ENCODE results near the gene GALNT17. TPM values are rescaled to one million over a fixed set of nuclear protein-coding genes. Genes with fewer than 3 reads are reported as not detected.

GALNT17 gene
- total RNA-seq, 1 donor, result not detected

GRCh38 chr7:71497256-71497946, 365.5 kb downstream of the GALNT17 start:
- TF ChIP-seq CTCF (IDR thresholded peaks at IDR 0.05; ENCODE audit: insufficient read depth, low read depth, low read length), result no peak
- DNase-seq (ENCODE audit: low read depth), result no peak
- H3K4me3 ChIP-seq (ENCODE audit: low read depth, low read length), result no peak overlapping the region

GRCh38 chr7:71498381-71498780, 366.4 kb downstream of the GALNT17 start:
- no peak for DNase-seq (ENCODE audit: low read depth)
- no peak for TF ChIP-seq CTCF (IDR thresholded peaks at IDR 0.05; ENCODE audit: insufficient read depth, low read depth, low read length)
- H3K4me3 ChIP-seq (ENCODE audit: low read depth, low read length), result no peak overlapping the region

- H3K4me3 ChIP-seq (ENCODE audit: low read depth, low read length), result no peak overlapping the region
These were observed 372.9 kb downstream of the GALNT17 start for GRCh38 chr7:71504697-71505441.

GRCh38 chr7:71506822-71507221, 374.9 kb downstream of the GALNT17 start:
- no peak overlapping the region for H3K4me3 ChIP-seq (ENCODE audit: low read depth, low read length)
- no peak for TF ChIP-seq CTCF (IDR thresholded peaks at IDR 0.05; ENCODE audit: insufficient read depth, low read depth, low read length)
- DNase-seq (ENCODE audit: low read depth), result no peak

More at GRCh38 chr7:71504697-71505441, 372.9 kb downstream of the GALNT17 start:
- no peak for TF ChIP-seq CTCF (IDR thresholded peaks at IDR 0.05; ENCODE audit: insufficient read depth, low read depth, low read length)
- DNase-seq (ENCODE audit: low read depth), result no peak

- no peak overlapping the region for H3K4me3 ChIP-seq (ENCODE audit: low read depth, low read length)
- TF ChIP-seq CTCF (IDR thresholded peaks at IDR 0.05; ENCODE audit: insufficient read depth, low read depth, low read length), result no peak
- DNase-seq (ENCODE audit: low read depth), result no peak
These were observed 376.0 kb downstream of the GALNT17 start for GRCh38 chr7:71507680-71508602.

GRCh38 chr7:71509381-71509780, 377.4 kb downstream of the GALNT17 start:
- no peak overlapping the region for H3K4me3 ChIP-seq (ENCODE audit: low read depth, low read length)
- TF ChIP-seq CTCF (IDR thresholded peaks at IDR 0.05; ENCODE audit: insufficient read depth, low read depth, low read length), result no peak
- DNase-seq (ENCODE audit: low read depth), result no peak

Measured in fibroblast of villous mesenchyme (primary cell).